ENCODE data around the gene INKA1. TPM values are rescaled to one million over a fixed set of nuclear protein-coding genes. Genes with fewer than 3 reads are reported as not detected.

The INKA1 gene
- total RNA-seq, 4 donors from 2014 or later, result 0.60 to 10.3 (median 8.0) TPM

- H3K9me3 ChIP-seq, result no peaks in the 10 kb centered on the region
- H3K36me3 ChIP-seq, result peaks cover 0 to 15% (median 0%) of the 10 kb centered on the region in 3 donors
- no peak overlapping the region for H3K27ac ChIP-seq
- H3K4me1 ChIP-seq, result peaks cover 0 to 32% (median 0%) of the 10 kb centered on the region in 4 donors
- H3K27me3 ChIP-seq, result no peaks in the 10 kb centered on the region
- no peak for DNase-seq (ENCODE audit: low spot score in 2 of 2)
- TF ChIP-seq EP300 (IDR thresholded peaks at IDR 0.05) (no peak), POLR2A (IDR thresholded peaks at IDR 0.05) (no peak), CTCF (IDR thresholded peaks at IDR 0.05) (no peak)
- 91 to 97% methylated on average over 3 of the region's 3 CpGs for WGBS, 2 donors
- no peak overlapping the region for H3K4me3 ChIP-seq
These were observed 41.4 kb upstream of the INKA1 start for GRCh38 chr3:49761661-49762060.

- Histone ChIP-seq H3K27ac (no peak overlapping the region), H3K27me3 (no peaks in the 10 kb centered on the region), H3K9me3 (no peaks in the 10 kb centered on the region), H3K4me1 (peaks cover 0 to 11% (median 0%) of the 10 kb centered on the region in 4 donors), H3K36me3 (peaks cover 0 to 15% (median 0%) of the 10 kb centered on the region in 3 donors), H3K4me3 (no peak overlapping the region)
- no peak for DNase-seq (ENCODE audit: low spot score in 2 of 2)
- WGBS, 2 donors, result 95 to 98% methylated on average over 4 of the region's 4 CpGs
- TF ChIP-seq CTCF (IDR thresholded peaks at IDR 0.05) (no peak), EP300 (IDR thresholded peaks at IDR 0.05) (no peak), POLR2A (IDR thresholded peaks at IDR 0.05) (no peak)
These were observed 39.1 kb upstream of the INKA1 start for GRCh38 chr3:49763981-49764380.

- Histone ChIP-seq H3K27ac (no peak overlapping the region), H3K36me3 (peaks cover 0 to 10% (median 0%) of the 10 kb centered on the region in 3 donors), H3K27me3 (no peaks in the 10 kb centered on the region), H3K4me3 (no peak overlapping the region), H3K4me1 (peaks cover 0 to 29% (median 5%) of the 10 kb centered on the region in 4 donors), H3K9me3 (no peaks in the 10 kb centered on the region)
- TF ChIP-seq EP300 (IDR thresholded peaks at IDR 0.05) (no peak), POLR2A (IDR thresholded peaks at IDR 0.05) (no peak), CTCF (IDR thresholded peaks at IDR 0.05) (no peak)
- WGBS, 2 donors, result 60 to 72% methylated on average over 3 of the region's 3 CpGs
- no peak for DNase-seq (ENCODE audit: low spot score in 2 of 2)
These were observed 33.7 kb upstream of the INKA1 start for GRCh38 chr3:49769286-49769915.

GRCh38 chr3:49769926-49770325, 33.1 kb upstream of the INKA1 start:
- TF ChIP-seq EP300 (IDR thresholded peaks at IDR 0.05) (no peak), CTCF (IDR thresholded peaks at IDR 0.05) (no peak), POLR2A (IDR thresholded peaks at IDR 0.05) (no peak)
- no peaks in the 10 kb centered on the region for H3K9me3 ChIP-seq
- no peak overlapping the region for H3K27ac ChIP-seq
- DNase-seq (ENCODE audit: low spot score in 2 of 2), result no peak
- peaks cover 0 to 4% (median 0%) of the 10 kb centered on the region in 3 donors for H3K36me3 ChIP-seq
- H3K4me3 ChIP-seq, result no peak overlapping the region
- H3K4me1 ChIP-seq, result peaks cover 0 to 34% (median 5%) of the 10 kb centered on the region in 4 donors
- H3K27me3 ChIP-seq, result no peaks in the 10 kb centered on the region

GRCh38 chr3:49771340-49771938, 31.6 kb upstream of the INKA1 start:
- H3K27me3 ChIP-seq, result no peaks in the 10 kb centered on the region

More at GRCh38 chr3:49771340-49771938, 31.6 kb upstream of the INKA1 start:
- Histone ChIP-seq H3K4me3 (no peak overlapping the region), H3K27ac (no peak overlapping the region), H3K36me3 (peaks cover 0 to 12% (median 0%) of the 10 kb centered on the region in 3 donors), H3K9me3 (no peaks in the 10 kb centered on the region), H3K4me1 (peaks cover 0 to 47% (median 5%) of the 10 kb centered on the region in 4 donors)
- TF ChIP-seq POLR2A (IDR thresholded peaks at IDR 0.05) (no peak), CTCF (IDR thresholded peaks at IDR 0.05) (no peak), EP300 (IDR thresholded peaks at IDR 0.05) (no peak)
- WGBS, 2 donors, result 63 to 68% methylated on average over 1 of the region's 1 CpG
- no peak for DNase-seq (ENCODE audit: low spot score in 2 of 2)

Data from tibial nerve (tissue), 4 donors.